PFSK-1 (cell line): ENCODE data around the gene FADS3.

ENCODE experiments used
- FOXP2 ChIP-seq: optimal IDR thresholded peaks from 2 replicates; pipeline ENCODE3; 2011; ENCODE audit warnings: borderline replicate concordance, control low read depth, inconsistent platforms; ENCODE audit not compliant: insufficient read depth; ENCODE audit errors: extremely low read length, extremely low read depth
- POLR2AphosphoS5 ChIP-seq: IDR thresholded peaks from 2 replicates; pipeline ENCODE4 v1.6.1; 2012; ENCODE audit warnings: low read depth, mild to moderate bottlenecking, control low read depth, low read length, moderate library complexity
- REST ChIP-seq, 2 experiments: IDR thresholded peaks; 2 replicates each; pipeline versions ENCODE4 v1.6.1 to v1.8.0; 2011 to 2012; ENCODE audit warnings: low read depth in 2 of 2, low read length in 2 of 2, control low read depth in 1 of 2, inconsistent platforms in 1 of 2, mild to moderate bottlenecking in 1 of 2, moderate library complexity in 1 of 2; ENCODE audit not compliant: insufficient read depth in 1 of 2
- SIN3A ChIP-seq: IDR thresholded peaks from 2 replicates; pipeline ENCODE4 v1.6.1; 2012; ENCODE audit warnings: mild to moderate bottlenecking, low read length, moderate library complexity, borderline replicate concordance; ENCODE audit not compliant: insufficient read depth
- TAF1 ChIP-seq: IDR thresholded peaks from 2 replicates; pipeline ENCODE4 v1.6.1; 2012; ENCODE audit warnings: low read length, control low read depth, borderline replicate concordance; ENCODE audit not compliant: insufficient read depth

Gene FADS3

GRCh38 chr11:61913699-61914395 lies 22.5 kb upstream of the FADS3 start:
- TF ChIP-seq POLR2AphosphoS5 (no peak), REST (IDR thresholded peaks at IDR 0.05; ENCODE audit: insufficient read depth in 1 of 2, low read depth in 2 of 2, low read length in 2 of 2) (no peak), SIN3A (no peak), TAF1 (no peak), FOXP2 (no peak)

- no peak for TF ChIP-seq FOXP2
- no peak for TF ChIP-seq TAF1
- no peak for TF ChIP-seq SIN3A
- TF ChIP-seq REST (IDR thresholded peaks at IDR 0.05; ENCODE audit: insufficient read depth in 1 of 2, low read depth in 2 of 2, low read length in 2 of 2), result no peak
- no peak for TF ChIP-seq POLR2AphosphoS5
These were observed 21.8 kb upstream of the FADS3 start for GRCh38 chr11:61912991-61913698.

- TF ChIP-seq REST (IDR thresholded peaks at IDR 0.05; ENCODE audit: insufficient read depth in 1 of 2, low read depth in 2 of 2, low read length in 2 of 2) (no peak), FOXP2 (no peak), TAF1 (no peak), POLR2AphosphoS5 (no peak), SIN3A (no peak)
These were observed 21.2 kb upstream of the FADS3 start for GRCh38 chr11:61912530-61912898.

GRCh38 chr11:61911701-61912529 lies 20.6 kb upstream of the FADS3 start:
- TF ChIP-seq REST (IDR thresholded peaks at IDR 0.05; ENCODE audit: insufficient read depth in 1 of 2, low read depth in 2 of 2, low read length in 2 of 2) (no peak), POLR2AphosphoS5 (no peak), FOXP2 (no peak), TAF1 (no peak)
